HG03432 (cell line): Measurements from ENCODE around the gene ANKRD9.

ENCODE experiments used
- ATAC-seq: cut with Tn5 transposase; IDR thresholded peaks from one replicate; pipeline ENCODE4 v1.9.1; 2021; ENCODE audit warnings: mild to moderate bottlenecking, moderate library complexity; ENCODE audit not compliant: unreplicated experiment

The ANKRD9 gene

GRCh38 chr14:102499401-102500157, 10.0 kb downstream of the ANKRD9 start:
- no peak for ATAC-seq

GRCh38 chr14:102498678-102499265, 10.8 kb downstream of the ANKRD9 start:
- no peak for ATAC-seq

DNA sequence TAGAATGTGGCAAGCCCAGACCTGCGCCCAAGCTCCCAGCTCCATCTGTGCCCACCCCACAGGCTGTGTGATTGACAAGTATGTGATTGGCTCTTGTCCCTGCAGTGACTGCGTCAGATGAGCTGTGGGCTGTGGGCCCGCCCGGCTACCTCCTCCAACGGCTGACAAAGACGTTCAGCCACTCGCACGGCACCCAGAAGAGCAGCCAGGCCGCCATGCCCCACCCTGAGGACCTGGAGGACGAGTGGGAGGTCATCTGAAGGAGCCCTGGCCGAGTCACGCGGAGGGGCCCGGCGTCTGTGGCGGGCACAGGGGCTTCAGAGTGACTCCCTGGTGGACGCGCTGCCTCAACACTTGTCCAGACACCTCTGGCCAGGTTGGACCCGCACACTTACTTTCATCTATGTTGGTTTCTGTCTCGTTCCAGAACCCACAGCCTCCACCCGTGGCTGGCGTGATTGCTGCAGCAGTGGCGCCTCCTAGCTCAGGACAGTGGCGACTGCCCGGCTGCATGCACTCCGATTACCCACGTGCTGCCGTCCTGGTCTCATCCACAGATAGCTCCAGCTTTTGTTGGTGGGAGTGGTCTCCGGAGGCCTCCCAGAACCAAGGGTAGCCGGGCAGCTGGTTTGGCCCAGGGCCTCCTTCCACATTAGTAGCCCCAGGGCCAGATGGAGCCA, 11.4 kb downstream of the ANKRD9 start:
- ATAC-seq = no peak

GRCh38 chr14:102496958-102497744, 12.4 kb downstream of the ANKRD9 start:
- no peak for ATAC-seq

DNA sequence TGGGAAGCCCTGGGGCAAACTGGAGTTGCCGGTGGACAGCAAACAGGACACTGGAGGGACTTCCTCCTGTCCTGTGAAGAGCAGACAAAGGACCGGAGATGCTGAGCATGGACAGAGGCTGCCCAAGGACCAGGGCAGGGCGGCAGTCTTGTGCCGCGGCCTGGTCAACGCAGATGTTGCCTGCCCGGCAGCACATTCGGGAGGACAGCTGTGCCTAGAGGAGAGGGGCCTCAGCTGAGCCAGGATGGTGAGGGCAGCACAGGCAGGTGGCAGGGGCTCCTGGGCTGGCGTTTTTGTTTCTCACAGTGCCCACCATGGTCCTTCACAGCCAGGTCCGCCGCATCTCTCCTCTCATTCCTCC, 13.3 kb downstream of the ANKRD9 start:
- ATAC-seq = no peak

DNA sequence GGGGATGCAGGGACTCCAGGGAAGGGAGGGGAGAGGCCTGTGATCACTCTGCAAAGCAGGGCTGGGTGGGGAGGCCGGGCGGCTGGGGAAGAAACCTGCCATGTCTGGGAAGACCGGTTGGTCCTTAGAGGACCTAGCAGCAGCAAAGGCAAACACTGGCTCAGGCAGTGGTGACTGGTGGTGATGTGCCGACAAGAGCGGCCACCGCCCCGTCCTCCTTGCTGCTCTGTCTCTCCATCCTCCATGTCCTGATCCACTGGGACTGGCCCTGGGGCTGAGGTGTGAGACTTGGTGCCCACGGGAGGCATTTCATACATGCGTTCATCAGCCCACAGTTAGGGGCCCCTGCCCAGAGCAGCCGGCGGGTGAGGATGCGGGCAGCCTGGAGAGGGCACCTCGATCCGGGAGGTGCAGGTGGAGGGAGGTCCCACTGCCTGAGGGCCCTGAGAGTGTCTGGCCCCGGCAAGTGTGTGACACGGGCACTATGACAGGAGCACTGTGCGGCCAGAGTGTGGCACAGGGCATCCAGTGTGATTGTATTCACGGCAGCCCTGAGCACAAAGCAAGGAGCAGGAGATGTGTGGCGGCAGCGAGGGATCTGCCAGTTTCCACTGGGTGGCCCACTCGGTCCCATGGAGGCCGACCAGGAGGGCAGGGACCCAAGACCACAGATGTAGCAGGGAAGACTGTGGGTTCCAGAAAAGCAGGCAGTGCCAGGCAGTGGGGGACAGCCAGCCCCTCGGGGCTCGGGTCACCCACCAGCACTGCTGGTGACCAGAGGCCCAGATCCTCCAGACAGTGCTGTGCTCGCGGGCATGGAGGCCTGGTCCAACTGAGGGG, 13.9 kb downstream of the ANKRD9 start:
- ATAC-seq = no peak

- no peak for ATAC-seq
Observed at GRCh38 chr14:102493585-102493984, 16.0 kb downstream of the ANKRD9 start.

DNA sequence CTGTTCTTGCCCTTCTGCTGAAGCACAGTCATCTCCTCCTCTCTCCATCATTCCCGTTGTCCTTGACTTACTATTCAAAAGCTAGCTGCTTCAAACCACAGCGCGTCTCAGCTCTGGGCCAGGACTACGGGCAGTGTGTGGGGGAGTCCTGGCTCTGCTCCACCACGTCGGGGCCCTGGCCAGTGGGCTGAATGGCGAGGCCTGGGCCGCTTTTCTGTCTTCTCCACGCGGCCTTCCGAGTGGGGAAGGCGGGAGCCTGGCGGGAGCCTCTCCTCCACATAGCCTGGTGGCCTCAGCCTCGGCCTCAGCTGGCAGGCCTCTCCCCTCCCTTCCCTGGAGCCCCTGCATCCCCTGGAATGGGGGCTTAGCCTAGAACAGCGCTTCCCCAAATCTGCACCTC, 16.5 kb downstream of the ANKRD9 start:
- no peak for ATAC-seq

DNA sequence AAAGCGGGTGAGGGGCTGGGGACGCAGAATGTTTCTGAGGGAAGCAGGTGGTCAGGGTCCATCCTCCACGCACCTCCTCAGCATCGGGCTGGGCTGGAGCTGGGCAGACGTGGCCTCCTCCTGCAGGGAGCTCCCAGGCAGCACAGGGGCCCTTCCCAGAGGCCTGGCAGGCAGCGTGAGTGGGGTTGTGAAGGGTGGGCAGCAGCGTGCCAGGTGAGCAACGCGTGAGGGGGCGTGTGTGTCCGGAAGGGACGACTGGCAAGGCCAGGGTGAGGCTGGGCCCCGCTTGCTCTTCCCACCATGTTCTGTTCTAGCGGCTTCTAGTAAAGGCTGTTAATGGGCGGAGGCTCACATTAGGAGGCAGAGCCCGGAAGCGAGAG, 17.1 kb downstream of the ANKRD9 start:
- ATAC-seq = no peak

- no peak for ATAC-seq
Observed at GRCh38 chr14:102491786-102492530, 17.6 kb downstream of the ANKRD9 start.

DNA sequence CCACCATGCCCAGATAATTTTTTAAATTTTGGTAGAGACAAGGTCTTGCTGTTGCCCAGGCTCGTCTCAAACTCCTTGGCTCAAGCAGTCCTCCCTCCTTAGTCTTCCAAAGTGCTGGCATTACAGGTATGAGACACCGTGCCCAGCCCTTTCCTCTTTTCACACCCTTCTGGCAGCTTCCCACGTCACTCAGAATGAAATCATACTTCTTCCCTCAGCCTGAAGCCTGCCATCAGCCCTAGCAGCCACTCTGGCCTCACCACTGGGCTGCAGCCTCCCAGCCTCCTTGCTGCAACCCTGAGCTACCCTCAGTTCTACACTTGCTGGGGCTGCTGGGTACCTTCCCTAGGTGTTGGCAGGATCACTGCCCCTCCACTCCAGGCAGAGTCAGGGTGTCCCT, 18.2 kb downstream of the ANKRD9 start:
- ATAC-seq = no peak

DNA sequence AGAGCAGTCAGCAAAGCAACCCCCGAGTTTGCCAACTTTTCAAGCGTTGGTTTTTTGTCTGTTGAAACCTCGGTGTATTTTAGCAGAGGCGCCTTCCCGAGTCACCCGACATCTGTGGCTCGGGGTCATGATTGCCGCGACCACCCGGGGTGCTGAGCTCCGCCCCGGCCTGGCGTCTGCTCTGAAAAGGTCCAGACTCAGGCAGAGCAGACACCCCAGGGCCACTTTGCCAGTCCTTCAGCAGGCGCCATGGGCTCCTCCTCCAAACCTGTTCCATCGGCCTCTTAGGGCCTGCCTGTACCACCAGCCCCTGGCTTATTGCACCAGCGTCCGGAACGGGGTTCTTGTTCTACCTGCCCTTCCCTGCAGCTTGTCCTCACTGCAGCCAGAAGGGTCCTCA, 19.1 kb downstream of the ANKRD9 start:
- no peak for ATAC-seq

GRCh38 chr14:102487204-102487577, 22.4 kb downstream of the ANKRD9 start:
- no peak for ATAC-seq

DNA sequence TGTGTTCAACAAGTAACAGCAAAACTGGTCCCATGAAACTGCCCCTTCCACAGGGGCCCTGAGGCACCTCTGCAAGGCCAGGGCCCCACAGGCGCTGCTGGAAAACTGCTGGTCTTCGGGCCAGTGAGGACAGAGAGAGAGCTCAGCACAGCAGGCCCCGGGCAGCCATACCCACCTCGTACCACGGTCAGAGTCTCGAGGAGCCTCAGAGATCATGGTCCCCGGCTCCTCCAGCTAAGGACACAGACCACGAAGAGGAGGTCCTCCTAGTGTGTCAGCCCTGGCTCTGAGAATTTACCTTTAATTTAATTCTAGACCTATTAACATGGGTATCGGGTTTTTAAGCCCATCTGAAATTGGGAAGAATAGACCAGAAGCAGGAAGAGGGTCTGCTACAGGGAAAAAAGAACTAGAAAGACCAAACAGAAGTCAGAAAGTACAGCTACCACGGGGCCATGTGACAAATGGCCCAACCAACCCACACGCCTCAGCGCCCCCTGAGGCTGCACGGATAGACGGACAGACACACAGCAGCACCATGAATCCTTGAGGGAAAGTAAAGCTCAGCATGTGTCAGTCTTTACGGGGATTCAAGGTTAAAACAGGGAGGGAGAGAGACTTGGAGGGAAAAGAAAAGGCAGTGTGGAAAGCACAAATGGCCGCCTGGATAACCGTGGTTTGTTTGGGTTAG, 22.9 kb downstream of the ANKRD9 start:
- ATAC-seq = no peak

GRCh38 chr14:102485693-102486512, 23.7 kb downstream of the ANKRD9 start:
- no peak for ATAC-seq

DNA sequence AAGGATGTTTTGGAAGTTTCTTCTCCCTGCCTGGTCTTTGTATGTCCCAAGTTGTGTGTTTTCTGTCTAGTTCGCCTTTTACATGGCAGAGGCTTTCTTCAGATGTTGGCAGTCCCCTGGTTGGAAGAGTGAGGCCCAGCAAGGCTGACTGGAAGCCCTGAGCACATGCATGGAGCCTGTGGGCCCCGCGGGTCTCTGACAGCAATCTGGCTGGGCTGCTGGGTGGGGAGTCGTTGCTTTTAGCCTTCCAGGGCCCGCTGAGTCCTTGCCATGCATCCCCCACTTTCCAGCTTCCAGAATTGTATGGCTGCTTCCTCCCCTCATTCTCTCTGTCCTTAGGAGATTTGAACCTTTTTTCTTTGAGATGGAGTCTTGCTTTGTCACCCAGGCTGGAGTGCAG, 25.3 kb downstream of the ANKRD9 start:
- ATAC-seq = no peak

- ATAC-seq = no peak
Observed at GRCh38 chr14:102481791-102482238, 27.8 kb downstream of the ANKRD9 start.

DNA sequence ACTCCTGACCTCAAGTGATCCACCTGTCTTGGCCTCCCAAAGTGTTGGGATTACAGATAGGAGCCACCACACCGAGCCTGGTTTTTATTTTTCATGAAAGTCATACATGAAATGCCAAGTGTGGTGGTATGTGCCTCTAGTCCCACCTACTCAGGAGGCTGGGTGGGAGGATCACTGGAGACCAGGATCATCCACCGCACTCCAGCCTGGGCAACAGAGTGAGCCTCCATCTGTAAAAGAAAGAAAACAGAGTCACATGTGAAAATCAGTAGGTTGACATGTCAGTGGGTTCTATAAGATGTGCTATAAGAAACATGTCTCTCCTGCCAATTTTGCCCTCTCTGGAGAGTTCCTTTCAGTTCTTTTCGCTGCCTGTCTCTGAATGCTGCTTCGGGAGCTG, 28.2 kb downstream of the ANKRD9 start:
- no peak for ATAC-seq
